Measurements from ENCODE around the gene TNIK.

Gene TNIK

DNA sequence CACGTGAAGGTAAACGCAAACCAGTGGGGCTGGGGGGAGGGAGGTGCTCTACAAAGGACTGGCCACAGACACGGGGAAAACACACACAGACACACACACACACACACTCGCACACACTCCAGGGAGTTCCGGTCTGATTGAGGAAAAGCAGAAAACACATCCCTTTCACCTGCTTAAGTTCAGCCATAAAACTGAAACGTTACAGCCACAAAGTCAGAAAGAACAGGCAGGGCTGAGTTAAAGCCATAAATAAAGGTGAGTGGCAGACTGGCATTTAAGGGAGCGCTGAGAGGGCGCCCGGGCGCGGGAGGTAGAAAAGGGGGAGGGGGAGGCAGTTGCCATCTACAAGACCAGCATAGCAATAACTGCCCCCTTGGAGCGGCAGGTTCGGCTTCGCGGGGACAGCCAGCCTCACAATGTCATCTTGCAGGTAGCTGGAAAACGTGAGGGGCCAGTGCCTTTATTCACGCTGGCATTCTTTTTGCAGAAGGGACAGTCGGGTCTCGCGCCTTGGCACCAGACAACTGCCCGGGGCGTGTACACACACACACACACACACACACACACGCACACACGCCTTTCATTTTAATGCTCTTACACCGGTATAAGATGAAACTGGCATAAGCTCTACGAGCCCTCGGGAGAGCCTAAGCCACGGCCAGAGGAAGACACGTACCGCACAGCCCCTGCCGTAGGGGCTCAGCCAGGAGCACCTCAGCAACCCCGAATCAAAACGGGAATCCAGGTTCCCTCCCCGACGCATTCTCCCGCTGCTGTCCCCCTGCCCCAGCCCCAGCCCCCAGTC lies 866 bp downstream of the TNIK start:
- no peak for TF ChIP-seq ZFX (IDR thresholded peaks at IDR 0.05; ENCODE audit: borderline replicate concordance)
- TF ChIP-seq, protein P1, sequence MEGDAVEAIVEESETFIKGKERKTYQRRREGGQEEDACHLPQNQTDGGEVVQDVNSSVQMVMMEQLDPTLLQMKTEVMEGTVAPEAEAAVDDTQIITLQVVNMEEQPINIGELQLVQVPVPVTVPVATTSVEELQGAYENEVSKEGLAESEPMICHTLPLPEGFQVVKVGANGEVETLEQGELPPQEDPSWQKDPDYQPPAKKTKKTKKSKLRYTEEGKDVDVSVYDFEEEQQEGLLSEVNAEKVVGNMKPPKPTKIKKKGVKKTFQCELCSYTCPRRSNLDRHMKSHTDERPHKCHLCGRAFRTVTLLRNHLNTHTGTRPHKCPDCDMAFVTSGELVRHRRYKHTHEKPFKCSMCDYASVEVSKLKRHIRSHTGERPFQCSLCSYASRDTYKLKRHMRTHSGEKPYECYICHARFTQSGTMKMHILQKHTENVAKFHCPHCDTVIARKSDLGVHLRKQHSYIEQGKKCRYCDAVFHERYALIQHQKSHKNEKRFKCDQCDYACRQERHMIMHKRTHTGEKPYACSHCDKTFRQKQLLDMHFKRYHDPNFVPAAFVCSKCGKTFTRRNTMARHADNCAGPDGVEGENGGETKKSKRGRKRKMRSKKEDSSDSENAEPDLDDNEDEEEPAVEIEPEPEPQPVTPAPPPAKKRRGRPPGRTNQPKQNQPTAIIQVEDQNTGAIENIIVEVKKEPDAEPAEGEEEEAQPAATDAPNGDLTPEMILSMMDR (IDR thresholded peaks at IDR 0.05) = no peak

DNA sequence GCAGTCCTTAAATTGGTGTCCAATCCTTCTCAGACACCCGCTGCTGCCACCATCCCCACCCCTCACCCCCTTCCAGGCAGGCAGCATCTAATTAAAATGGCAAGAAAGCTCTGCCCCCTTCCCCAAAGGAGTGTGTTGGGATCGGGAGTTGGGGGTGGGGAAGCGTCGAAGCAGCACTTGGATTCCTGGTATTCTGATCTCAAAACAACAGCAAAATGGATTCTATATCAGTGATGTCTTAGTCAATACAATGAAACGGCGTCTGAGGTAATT lies 1.4 kb downstream of the TNIK start:
- H3K27ac ChIP-seq = no peak overlapping the region
- TF ChIP-seq ZFX (IDR thresholded peaks at IDR 0.05; ENCODE audit: borderline replicate concordance) = no peak
- TF ChIP-seq, protein P1 (IDR thresholded peaks at IDR 0.05) = no peak

More for the DNA sequence above, 866 bp downstream of the TNIK start:
- peak overlapping the region; percentile 48 for H3K27ac ChIP-seq

DNA sequence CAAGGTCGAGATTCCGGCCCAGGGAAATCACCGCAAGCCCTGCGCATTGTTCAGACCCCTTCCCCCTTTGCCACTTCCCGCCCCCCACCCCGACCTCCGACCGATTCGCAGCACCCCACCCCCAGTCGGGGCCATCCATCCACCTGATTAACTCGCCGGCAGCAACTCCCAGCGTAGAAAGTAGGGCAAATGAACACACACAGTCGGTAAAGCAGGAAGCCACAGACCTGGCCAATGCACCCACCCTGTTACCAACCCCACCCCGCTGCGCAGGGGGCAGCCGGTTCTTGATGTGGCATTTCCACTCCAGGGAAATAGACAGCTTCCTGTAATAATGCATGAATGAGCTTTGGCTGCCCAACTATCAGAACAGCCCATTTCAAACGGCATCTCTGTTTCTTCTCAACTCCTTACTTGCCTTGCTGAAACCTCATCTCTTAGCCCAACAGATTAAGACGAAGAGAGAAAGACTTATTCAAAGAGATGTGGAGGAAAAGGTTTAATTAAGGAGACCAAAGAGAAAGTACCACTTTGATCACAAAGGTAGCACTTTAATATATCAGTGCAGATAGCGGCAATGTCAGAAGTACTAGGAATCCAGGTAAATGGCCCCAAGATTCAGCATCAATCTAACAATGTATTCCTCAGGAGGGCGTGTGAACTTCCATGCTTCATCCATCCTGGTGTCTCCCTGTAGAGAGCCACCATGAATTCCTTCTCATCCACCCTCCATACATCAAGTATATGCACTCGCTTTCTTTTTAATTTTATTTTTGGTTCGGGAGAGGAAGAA lies 1.9 kb downstream of the TNIK start:
- no peak overlapping the region for H3K27ac ChIP-seq
- TF ChIP-seq ZFX (IDR thresholded peaks at IDR 0.05; ENCODE audit: borderline replicate concordance) = no peak
- TF ChIP-seq, protein P1 (IDR thresholded peaks at IDR 0.05) = no peak

DNA sequence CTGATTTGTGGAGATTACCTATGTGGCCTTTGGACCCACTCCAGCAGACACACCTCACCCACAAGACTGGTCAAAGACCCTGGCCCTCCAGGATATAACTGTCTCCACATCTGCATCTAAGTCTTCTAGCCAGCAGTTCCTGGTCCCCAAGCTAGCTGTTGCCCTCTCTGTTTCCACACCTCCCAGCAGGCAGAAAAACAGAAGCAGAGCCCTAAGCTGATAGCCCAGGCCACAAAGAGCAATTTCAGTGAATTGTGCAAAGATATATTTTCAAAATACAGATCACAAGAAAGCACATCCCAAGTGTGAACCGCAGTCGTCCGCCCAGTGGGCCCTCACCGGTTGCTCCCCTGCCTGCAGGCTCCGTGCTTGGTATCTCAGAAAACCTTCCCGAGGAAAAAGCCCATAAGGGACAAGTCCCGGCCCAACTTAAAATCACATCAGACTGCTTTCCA lies 2.6 kb downstream of the TNIK start:
- TF ChIP-seq, protein P1 (IDR thresholded peaks at IDR 0.05) = no peak
- no peak for TF ChIP-seq ZFX (IDR thresholded peaks at IDR 0.05; ENCODE audit: borderline replicate concordance)
- H3K27ac ChIP-seq = no peak overlapping the region

DNA sequence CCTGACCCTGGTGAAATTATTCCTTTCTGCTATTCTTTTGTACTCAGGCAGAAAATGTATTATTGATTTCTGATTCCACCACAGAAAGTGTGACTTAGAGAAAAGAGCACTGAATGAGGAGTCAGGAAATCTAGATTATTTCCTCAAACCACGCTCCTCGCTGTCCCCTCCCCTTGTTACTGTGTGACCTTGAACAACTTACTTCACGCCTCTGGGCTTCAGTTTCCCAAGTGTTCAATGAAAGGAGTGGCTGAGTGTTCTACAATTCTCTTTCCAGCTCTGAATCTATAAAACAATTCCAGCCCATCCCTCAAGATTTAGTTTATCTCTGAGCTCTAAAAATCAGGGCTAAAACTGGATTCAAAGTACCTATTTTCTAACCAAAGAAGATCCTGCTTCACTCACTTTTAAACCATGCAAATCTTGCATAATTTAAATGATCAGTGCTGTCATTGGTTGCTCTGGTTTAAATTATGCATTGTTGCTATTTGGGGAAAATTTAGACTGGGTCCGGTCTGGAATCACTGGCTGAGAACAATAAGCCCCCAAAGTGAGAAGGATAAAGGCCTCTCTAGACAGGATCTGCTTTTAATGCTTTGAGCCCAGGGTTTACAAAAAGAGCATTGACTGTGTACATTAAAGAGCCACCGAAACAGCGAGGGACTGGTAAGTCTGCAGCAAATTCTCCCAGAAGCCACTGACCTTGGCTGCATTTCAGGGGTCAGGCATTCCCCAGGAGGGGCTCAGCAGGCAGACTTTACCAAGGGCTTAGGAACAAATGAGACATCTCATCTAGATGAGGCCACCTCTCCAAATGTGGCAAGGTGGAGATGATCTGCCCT lies 3.2 kb downstream of the TNIK start:
- TF ChIP-seq, protein P1 (IDR thresholded peaks at IDR 0.05) = no peak
- no peak for TF ChIP-seq ZFX (IDR thresholded peaks at IDR 0.05; ENCODE audit: borderline replicate concordance)
- no peak overlapping the region for H3K27ac ChIP-seq

DNA sequence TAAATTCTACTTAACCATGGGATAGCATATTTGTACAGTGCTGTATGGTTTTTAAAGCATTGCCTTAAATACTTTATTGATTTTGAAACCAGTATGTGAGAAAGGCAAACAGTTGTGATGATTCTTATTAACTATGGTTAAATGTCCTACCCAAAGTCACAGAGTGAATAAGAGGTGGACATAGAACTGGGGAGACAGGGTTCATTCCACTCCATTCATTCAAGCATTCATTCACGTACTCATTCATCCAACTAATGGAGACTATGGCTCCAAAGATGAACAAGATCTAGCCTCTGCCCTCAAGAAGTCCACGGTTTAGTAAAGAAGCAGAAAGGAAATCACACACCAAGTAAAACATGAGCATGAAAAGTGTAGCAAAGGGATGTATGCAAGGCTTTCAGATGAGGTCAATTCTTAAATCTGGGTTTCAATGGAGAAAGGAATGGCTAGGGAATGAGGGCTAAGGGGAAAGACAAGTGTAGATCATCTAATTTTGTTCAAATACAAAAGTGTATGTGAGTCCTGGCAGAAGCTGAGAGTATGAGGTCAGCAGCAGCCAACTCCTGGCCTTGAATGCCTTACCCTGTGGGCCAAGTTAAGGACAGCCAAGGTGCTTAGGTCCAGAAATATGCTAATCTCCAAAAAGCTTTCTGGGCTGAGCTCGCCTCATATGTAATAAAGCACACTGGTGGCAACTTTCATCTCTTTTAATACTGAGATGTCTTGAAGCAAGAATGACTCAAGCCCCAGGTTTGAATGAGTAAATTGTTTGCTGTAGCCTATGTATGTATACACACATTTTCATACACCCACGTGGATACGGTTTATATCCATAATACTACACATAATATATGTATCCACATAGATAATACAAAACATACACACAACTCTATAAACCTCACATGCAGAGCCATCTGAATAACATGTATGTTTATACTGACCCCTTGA lies 4.3 kb downstream of the TNIK start:
- TF ChIP-seq ZFX (IDR thresholded peaks at IDR 0.05; ENCODE audit: borderline replicate concordance) = no peak
- TF ChIP-seq, protein P1 (IDR thresholded peaks at IDR 0.05) = no peak
- H3K27ac ChIP-seq = no peak overlapping the region
